ACHN (cell line): Measurements from ENCODE around the gene LBX2.

Experiments used
- DNase-seq: peaks from one replicate; pipeline ENCODE4 v3.0.0-alpha.2; 2015
- in situ Hi-C: cut with HindIII; loops from 2 replicates; pipeline ENCODE4 v1.10.0; 2017; ENCODE audit warnings: low sequenced_read_pairs, low pct_ligation_motif_present, low pct_unique_long_range_greater_than_20kb

Gene LBX2

GRCh38 chr2:74499267-74499939, at the start of gene LBX2:
TSS of gene LBX2 (minus strand) at chr2:74499603. CDS start at chr2:74499537, 66 bp downstream.
- in situ Hi-C loops: no loop called here
- DNase-seq: no peak

- DNase-seq: no peak
- in situ Hi-C loops: no loop called here
These were observed 49.0 kb upstream of the LBX2 start for GRCh38 chr2:74548285-74548899.

GRCh38 chr2:74546004-74546403, 46.6 kb upstream of the LBX2 start:
- DNase-seq: no peak
- in situ Hi-C loops: no loop called here

GRCh38 chr2:74544634-74545033, 45.2 kb upstream of the LBX2 start:
- no peak for DNase-seq
- in situ Hi-C loops: no loop called here

- DNase-seq: no peak
- in situ Hi-C loops: no loop called here
These were observed 43.6 kb upstream of the LBX2 start for GRCh38 chr2:74542978-74543377.

- DNase-seq: no peak
- in situ Hi-C loops: no loop called here
These were observed 40.9 kb upstream of the LBX2 start for GRCh38 chr2:74540291-74540690.

GRCh38 chr2:74538881-74539339, 39.5 kb upstream of the LBX2 start:
- no peak for DNase-seq
- in situ Hi-C loops: no loop called here

- in situ Hi-C loops: no loop called here
- no peak for DNase-seq
These were observed 37.7 kb upstream of the LBX2 start for GRCh38 chr2:74537140-74537539.

GRCh38 chr2:74536166-74536950, 37.0 kb upstream of the LBX2 start:
- in situ Hi-C loops: no loop called here

GRCh38 chr2:74535440-74535965, 36.1 kb upstream of the LBX2 start:
- in situ Hi-C loops: no loop called here
- no peak for DNase-seq

More at GRCh38 chr2:74536166-74536950, 37.0 kb upstream of the LBX2 start:
- no peak for DNase-seq

- no peak for DNase-seq
- in situ Hi-C loops: no loop called here
These were observed 35.0 kb upstream of the LBX2 start for GRCh38 chr2:74534411-74534810.

- in situ Hi-C loops: no loop called here
- DNase-seq: no peak
These were observed 34.1 kb upstream of the LBX2 start for GRCh38 chr2:74533464-74533863.

- DNase-seq: peak; percentile 60
These were observed 32.8 kb upstream of the LBX2 start for GRCh38 chr2:74532222-74532621.

GRCh38 chr2:74531666-74532065, 32.3 kb upstream of the LBX2 start:
- in situ Hi-C loops: no loop called here
- no peak for DNase-seq

More at GRCh38 chr2:74532222-74532621, 32.8 kb upstream of the LBX2 start:
- in situ Hi-C loops: no loop called here

GRCh38 chr2:74530239-74531187, 31.1 kb upstream of the LBX2 start:
- peak; percentile 17 for DNase-seq
- in situ Hi-C loops: no loop called here

GRCh38 chr2:74529357-74530238, 30.2 kb upstream of the LBX2 start, which contains the start of the genes AUP1 and HTRA2:
TSS of gene AUP1 (minus strand) at chr2:74529706. CDS start at chr2:74529629, 77 bp downstream.
TSS of gene HTRA2 (plus strand) at chr2:74529933. CDS start at chr2:74530007, 74 bp downstream.
- in situ Hi-C loops: no loop called here
- DNase-seq: peak; percentile 99
